Fibroblast of the conjunctiva (primary cell): ENCODE data around the gene ACSL3.
A peak's percentile ranks its signal among the peaks of the same experiment; 100 is the strongest.

ENCODE experiments used
- DNase-seq: peaks from one replicate; pipeline ENCODE4 v3.0.0-alpha.2; 2010; ENCODE audit warnings: low read depth

Gene ACSL3

DNA sequence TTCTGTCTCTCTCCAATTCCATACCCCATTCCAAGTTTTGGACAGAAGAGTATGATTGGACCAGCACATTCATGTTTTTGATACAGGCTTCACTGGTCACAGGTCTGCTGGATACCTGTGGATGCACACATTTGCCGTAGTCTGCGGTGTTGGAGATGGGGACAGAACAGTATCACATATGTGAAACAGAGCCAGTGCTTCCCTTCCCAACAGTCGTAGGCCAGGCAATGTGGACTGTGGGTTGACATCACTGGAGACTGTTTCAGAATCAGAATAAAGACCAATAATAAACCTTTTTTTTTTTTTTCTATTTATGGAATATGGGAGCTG lies 18.7 kb downstream of the ACSL3 start:
- DNase-seq: no peak

DNA sequence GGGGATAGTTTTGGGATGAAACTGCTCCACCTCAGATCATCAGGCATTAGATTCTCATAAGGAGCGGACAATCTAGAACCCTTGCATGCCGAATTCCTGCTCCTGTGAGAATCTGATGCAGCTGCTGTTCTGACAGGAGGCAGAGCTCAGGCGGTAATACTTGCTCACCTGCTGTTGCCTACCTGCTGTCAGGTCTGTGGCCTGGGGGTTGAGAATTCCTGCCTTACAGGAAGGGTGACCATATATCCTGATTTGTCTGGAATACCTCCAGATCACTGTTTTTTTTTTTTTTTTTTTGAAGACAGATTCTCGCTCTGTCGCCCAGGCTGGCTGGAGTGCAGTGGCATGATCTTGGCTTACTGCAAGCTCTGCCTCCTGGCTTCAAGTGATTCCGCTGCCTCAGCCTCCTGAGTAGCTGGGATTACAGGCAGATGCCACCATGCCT lies 21.7 kb downstream of the ACSL3 start:
- no peak for DNase-seq

DNA sequence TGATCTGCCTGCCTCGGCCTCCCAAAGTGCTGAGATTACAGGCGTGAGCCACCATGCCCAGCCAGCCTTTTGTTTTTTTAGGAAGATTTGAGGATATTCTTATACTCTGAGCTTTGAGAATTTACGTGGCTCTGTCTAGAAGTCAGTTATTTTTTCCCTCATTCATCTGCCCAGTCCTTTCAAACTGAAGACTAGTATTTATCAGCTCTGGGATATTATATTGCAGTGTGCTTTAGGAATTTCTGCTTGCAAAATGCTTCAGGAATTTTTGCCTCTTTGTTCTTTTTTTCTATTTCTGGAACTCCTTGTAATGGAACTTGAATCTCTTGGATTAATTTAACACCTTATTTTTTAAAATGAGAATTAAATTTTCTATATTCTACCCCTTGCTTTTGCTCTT lies 22.6 kb downstream of the ACSL3 start:
- DNase-seq: no peak

DNA sequence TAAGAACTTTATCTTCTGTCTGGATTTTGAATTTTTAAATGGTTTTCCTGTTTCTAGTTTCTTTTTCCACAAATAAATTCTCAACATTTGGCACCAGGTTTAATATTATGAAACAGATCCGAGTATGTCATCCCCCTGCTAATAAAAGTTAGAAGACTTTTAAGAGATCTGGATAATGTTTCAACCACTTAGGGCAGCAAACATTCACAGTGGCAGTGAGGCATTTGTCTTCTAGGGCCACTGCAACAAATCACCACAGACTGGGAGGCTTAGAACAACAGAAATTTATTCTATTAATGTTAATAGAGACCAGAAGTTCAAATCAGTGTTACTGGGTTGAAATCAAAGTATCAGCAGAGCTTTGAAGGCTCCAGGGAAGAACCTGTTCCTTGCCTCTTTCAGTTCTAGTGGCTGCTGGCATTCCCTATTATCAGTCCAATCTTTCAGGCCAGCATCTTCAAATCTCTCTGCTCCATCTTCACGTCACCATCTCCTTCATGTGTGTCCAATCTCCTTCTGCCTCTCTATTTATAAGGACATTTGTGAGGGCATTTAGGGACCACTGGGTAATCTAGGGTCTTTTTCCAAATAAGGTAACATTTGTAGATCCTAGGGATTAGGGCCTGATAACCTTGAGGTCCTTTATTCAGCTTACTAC lies 23.4 kb downstream of the ACSL3 start:
- DNase-seq: no peak

DNA sequence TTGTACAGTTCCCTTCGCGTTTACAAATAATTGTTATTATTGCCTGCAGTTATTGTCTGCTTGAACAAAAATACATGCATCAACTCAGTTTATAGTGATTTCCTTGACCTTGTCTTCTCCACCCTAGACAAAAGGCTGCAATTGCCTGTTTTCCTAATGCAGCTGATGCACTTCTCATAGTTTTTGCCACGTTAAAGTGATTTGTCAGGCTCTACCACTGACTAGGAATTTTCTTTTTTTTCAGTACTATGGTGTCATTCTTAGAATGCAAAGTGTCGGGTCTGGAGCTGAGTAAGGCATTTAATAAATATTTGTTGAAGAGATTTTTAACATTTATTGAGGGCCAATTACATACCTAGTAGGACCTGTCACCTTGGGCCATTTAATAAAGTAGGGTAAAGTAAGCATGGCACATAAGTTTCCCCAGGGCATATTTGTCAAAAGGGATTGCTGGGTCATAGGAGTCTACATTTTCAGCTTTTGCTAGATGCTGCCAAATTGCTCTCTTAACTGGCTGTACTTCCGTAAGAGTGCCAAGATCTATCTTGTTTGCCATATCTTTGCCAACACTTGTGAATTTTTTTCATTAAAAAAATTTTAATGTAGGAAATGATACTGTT lies 24.1 kb downstream of the ACSL3 start:
- DNase-seq: no peak

DNA sequence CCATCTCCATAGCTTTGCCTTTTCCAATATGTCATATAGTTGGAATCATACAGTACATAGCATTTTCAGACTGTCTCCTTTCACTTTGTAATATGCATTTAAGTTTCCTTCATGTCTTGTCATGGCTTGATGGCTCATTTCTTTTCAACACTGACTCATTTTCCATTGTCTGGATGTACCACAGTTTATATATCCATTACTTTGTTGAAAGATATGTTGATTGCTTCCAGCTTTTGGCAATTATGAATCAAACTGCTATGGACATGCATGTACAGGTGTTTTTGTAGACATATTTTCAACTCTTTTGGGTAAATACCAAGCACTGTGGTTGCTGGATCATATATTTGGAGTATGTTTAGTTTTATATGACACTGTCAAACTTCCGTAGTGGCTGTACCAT lies 26.3 kb downstream of the ACSL3 start:
- no peak for DNase-seq

DNA sequence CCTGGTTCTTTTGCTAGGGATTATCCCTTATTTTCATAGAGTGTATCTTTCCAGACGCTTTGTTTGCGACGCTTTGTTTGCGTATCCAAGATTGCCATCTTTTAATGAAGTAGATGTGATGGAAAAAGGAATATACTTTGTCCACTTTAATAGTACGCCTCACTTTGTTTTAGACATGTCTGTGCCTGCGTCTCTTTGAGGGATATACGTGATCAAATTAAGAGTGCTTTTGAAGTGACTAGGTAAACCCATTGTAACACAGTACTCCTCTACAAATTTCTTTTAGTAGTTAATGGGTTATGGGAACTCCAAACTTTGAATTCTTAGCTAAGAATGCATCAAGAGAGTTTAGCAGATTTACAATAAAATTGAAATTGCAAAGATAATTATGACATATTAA lies 27.9 kb downstream of the ACSL3 start:
- DNase-seq: no peak

DNA sequence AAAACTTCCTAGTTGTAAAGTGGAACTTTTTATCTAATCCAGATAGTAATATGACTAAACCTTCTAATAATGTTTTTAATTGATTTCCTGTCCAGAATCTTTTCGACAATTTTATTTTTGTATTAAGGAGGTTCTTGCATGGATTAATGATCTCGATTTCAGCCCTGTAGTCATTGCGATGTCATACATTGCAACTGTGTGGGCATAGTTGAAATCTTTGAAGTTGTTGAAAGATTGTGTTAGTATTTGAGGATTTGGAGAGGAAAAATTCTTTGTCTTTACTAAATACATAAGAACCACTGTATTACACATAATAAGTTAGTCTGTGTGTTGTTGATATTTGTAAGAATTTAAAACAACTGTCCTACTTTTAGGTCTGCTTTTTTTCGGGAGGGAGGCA lies 31.1 kb downstream of the ACSL3 start:
- DNase-seq: no peak

DNA sequence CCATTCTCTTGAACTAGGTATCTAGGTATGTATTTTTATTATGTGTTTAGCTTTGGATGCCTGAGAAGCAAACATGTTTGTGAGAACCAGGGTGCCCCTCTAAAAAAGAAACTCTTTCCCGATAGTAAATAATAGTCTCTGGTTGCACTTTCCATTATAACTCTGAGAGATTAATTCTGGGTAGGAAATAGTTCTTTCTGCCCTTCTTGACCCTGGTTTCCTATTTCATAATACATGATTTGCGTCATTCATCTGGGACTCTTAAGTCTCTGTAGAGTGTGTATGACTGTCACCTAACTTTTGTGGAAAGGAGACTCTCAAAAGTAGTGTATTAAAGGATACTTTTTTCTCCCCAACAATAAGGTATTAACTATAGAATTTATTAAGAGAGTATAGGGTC lies 31.5 kb downstream of the ACSL3 start:
- no peak for DNase-seq

DNA sequence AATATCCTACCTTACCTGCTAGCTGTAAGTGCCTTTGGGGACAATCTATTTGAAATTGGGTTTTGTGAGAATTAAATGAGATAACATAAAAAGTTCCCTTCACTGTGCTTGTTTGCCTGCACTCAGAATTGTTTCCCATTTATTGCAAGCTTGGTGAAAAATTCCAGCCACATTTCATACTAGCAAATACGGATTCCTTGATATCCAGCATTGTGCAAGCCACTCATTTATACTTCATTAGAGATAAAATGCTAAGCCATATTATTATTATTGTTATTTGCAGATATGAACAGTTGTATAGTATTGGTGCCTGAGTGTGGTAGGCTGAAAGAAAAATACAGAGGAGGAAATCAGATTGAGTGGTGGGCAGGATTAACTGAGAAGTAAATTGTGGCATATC lies 31.9 kb downstream of the ACSL3 start:
- no peak for DNase-seq

DNA sequence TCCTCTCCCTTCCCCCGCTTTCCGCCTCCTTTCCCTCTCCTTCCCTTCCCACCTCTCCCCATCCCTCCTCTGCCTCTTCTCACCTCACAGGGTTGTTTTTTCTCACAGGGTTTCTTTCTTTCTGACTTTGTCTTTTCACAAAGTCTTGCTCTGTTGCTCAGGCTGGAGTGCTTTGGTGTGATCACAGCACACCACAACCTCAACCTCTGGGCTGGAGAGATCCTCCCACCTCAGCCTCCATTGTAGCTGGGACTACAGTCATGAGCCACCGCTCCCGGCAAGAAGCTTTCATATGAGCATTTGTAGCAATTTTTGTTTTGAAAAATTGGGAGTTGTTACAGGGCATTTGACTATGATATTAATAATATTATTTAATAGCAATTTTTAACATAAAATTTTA lies 32.9 kb downstream of the ACSL3 start:
- no peak for DNase-seq

DNA sequence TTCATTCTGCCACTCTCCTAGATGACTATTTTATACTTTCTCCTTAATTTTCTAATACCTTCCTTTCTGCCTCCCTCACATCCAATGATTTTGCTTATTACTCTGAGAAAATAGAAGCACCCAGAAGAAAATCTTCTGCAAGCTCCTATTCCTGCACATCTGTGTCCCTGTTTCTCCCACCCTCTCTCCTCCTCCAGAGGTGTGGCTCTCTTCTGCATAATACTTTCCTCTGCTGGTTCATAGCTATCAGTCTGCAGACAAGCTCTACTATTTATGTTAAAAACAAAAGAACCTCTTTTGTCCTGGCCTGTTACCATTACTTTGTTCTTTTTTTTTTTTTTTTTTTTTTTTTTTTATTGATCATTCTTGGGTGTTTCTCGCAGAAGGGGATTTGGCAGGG lies 34.3 kb downstream of the ACSL3 start:
- DNase-seq: no peak

DNA sequence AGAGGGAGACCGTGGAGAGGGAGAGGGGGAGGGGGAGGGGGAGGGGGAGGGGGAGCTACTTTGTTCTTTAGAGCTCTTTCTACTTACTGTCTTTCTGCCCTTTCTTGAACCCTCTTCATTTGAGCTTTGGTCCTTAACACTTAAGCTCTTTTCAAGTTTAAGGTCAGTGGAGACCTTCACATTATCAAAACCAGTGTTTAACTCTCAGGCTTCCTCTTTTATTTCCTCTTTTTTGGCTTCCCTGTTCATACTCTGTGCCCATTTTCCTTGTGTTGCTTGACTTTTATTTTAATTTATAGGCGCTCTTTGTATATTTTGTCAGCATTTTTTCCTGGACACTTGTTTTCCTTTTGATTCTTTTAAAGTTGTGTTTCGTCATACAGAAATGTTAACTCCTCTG lies 37.1 kb downstream of the ACSL3 start:
- DNase-seq: no peak

DNA sequence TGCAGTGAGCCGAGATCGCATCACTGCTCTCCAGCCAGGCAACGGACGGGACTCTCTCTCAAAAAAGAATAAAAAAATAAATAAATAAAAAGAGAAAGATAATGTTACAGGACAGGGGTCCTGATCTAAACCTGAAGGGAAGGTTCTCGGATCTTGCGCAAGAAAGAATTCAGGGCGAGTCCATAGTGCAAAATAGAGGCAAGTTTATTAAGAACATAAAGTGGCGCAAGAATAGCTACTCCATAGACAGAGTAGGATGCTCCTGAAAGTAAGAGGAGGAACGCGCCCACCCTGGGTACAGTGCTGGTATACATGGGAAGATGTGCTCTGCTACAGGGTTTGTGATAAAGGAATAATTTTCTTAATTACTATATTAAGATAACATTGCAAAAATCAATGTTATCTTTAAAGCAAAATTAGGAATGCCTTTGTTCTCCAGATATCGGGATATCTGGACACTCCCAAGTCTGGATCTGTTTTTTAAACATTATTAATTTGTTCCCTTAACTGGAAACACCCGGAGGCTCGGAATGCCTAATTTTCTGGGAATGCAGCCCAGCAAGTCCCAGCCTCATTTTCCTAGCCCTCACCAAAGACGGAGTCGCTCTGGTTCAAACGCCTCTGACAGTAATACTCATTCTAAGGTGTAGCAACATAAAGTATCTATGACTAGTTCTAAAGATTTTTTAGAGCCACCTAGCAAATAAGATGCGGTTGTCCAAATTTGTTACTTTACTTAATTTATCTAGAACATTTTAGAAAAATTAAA lies 38.8 kb downstream of the ACSL3 start:
- DNase-seq: no peak

DNA sequence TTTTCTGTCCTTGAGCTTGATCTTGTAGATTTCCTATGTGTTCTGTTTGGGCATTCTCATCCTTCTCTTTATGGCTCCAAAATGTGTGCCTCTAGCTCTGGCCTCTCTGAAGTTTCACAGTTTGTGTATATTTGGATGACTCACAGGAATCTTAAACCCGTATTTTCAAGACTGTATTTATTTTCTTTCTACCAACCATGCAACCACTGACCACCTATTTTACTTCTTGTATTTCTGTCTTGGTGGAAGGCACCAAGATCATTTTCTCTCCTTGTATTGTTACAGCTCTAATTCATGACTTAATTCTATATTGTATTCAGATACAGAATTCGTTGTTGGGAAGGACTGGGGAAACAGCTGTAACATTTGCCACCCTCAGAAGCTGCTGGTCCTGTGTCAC lies 39.5 kb downstream of the ACSL3 start:
- no peak for DNase-seq

DNA sequence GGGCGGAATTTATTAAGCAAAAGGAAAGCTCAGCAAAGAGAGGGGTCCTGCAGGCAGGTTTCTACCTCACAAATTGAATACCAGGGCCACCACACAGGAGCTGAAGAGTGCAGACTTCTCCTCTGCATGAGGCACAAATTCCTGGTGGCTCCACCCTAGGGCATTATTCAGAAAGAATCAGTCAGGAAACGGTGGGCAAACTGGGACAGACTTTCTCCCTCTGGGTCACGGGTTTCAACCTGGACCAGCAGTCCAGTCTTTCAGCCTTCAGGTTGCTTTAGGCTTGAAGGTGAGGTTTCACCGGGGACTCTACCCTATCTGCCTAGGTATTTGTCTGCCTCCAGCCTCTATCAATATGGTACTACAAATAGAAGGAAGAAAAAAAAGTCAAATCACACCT lies 41.8 kb downstream of the ACSL3 start:
- no peak for DNase-seq

DNA sequence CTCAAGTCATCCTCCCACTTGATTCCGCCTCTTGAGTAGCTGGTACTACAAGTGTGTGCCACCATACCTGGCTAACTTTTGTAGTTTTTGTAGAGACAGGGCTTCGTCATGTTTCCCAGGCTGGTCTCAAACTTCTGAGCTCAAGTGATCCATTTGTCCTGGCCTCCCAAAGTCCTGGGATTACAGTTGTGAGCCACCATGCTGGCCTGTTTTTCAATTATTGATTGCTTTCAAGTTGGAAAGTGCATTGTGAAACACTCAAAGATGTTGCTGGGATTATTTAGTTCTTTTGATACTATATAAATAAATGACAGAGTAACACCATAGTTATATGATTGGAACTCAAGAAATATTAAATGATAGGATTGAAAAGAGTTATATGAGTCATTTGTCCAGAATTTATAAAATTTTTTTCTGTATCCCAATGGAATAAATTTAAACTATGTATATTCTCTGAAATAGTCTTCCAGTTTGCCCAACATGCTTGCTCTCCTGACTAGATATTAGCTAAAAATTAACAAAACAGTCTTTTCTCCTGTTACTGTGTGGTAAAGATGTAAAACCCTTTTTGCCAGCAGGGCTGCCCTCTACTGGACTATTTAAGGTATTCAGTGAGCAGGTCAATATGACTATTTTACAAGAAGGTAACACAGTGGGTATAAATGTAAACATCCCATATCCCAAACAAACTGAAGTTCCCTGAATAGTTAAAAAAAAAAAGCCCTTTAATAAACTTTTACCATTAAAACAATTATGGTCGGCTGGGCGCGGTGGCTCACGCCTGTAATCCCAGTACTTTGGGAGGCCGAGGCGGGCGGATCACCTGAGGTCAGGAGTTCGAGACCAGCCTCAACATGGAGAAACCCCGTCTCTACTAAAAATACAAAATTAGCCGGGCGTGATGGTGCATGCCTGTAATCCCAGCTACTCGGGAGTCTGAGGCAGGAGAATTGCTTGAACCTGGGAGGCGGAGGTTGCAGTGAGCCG lies 42.7 kb downstream of the ACSL3 start:
- peak; percentile 41 for DNase-seq

DNA sequence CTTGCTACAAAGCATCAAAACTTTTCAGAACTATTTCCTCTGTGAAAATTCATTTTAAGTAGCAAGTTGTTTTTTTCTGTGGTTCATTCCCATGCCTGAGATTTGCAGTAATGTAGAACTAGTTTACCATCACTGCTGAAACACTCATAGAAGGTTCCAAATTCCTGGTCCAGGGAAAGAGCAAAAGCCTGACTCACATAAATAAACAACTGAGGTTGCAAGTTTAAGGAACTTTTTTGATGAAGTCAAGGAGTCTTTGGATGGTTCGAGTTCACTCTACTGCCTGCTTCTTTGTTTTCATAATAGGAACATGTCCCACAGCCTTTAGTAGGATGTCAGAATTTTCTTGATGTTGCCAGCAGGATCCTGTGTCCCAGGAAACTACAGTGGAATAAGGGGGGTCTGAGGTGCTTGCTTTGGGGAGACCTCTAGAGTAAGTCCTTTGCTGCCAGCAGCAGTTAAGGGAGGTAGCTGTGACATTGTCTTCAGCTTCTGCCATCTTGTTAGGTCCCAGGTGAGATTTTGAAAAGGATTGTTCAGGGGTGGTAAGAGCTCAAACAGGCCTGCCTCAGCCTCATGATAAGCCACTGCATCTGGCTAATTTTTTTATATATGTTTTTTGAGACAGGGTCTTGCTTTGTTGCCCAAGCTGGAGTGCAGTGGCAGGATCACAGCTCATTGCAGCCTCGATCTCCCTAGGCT lies 43.9 kb downstream of the ACSL3 start:
- DNase-seq: peak; percentile 58

DNA sequence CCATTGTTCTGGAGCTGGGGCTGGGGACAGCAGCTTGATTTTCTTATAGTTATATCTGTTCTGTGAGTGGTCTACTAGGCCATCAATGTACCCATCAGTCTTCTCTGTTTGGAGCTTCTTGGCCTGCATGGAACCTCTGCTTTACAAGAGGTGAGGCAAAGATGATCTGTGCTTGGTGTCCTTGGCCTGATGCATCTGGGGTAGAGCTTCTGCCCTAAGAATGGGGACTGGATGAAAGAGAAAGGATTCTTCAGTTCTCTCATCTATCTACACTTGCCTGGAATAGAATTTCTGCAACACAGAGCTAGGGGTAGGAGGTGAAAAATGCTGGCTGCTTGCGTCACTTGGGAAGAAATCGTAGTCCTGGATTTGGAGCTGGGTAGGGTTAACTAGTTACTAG lies 46.2 kb downstream of the ACSL3 start:
- DNase-seq: no peak

DNA sequence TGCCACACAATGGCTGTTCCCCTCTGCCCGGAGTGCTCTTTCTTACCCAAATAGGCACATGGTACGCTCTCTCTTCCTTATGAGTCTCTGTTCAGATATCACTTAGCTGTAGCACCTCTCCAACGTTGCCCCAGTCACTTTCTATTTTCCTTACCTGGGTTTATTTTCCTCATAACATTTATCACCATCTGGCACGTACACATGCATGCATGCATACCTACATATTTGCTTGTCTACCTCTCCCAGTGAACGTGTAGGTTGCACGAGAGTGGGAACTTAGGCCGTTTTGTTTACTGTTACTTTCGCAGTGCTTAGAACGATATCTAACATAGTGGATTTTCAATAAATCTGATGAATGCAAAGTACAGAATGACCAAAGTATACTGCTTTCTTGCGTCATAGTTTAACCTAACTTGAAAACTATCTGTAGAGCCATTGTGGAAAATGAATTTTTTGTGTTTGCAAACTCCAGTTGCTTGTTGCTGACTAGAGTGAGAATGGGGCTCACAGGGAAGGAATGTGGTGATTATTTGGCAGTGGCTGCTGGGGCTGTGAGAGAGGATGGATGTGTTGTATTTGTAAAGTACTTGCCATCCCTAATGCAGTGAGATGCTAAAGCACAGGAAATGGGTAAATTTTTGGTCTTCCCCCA lies 47.1 kb downstream of the ACSL3 start:
- no peak for DNase-seq

DNA sequence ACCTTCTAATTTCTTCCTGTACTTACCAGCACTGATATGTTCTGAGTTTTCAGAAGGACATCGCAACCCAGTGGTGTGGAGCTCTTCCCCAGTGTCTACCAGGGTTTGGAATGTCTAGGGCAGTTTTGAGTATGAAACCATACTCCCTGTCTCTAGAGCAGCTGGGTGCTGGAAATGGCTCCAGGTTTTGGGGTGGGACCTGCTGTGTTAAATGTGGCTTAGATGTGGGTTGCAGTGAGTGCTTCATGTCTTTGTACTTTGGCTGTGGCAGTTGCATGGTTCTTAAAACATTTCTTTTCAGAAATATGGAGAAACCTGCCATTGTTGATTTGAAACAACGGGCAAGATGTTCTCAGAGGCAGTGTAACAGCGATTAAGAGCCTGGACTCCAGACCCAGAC lies 48.5 kb downstream of the ACSL3 start:
- DNase-seq: no peak
